ENCODE data around the gene DMC1.

The DMC1 gene

DNA sequence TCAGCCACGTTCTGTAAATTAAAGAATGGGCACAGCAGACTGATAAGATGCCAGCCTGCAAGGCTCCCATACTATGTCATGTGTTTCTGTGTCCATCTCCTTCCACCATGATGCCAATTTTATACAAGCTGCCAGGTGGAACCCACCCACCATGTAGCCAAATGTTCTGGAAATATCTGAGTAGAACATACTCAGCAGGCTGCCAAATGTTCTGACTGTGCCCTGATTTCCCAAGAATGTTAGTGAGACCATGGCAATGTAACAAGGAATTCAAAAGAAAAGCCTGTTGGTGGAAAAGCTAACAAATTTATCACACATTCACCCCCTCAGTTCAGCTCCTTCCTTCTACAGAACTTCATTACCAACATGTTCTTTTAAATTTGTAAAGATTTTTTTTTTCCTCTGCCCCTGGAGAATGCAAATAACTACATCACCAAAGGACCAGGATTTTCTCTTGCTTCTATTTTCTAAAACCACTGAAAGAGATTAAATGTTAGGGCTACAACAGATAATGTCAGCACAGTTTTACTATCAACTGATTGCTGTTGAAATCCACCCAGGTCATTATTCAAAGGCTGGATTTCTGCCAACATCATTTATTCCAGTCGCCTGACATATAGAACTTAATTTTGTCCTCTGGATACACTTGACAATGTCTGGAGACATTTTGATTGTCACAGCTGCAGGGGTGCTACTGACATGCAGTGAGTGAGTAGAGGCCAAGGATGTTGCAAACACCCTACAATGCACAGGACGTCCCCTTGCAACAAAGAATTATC is 3.1 kb downstream of the DMC1 start:
- DNase-seq, result no peak

DNA sequence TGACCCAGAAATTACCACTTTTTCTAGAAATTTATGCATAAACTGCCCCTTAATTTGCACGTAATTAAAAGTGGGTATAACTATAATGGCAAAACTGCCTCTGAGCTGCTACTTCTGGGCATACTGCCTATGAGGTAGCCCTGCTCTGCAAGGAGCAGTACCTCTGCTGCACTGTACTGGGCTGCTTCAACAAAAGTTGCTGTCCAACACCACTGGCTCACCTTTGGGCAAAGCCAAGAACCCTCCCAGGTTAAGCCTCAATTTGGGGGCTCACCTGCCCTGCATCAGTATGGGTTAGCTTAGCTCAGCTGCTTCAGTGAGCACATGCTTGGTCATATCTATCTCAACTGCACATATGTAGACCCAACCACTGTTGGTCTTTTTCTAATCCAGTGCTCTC is 4.5 kb downstream of the DMC1 start:
- no peak for DNase-seq

DNA sequence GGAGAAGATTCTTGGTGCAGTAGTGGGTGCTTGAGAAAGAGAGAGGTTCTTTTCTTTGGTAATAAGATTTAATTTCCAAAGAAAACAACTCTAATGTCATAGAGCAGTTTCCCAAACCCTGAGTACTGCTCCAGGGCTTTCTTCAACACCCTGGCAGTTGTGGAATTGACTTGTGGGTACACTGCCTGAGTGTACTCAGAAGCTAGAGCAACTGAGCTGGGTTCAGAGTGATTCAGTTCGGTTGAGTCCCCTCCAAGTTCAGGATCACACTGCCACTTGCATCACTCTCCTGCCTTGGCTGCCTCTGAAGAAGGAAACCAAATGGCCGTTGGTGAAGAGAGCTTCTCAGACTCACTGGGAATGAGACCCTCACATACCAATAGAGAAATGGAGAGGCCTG is 5.3 kb downstream of the DMC1 start:
- DNase-seq, result no peak

DNA sequence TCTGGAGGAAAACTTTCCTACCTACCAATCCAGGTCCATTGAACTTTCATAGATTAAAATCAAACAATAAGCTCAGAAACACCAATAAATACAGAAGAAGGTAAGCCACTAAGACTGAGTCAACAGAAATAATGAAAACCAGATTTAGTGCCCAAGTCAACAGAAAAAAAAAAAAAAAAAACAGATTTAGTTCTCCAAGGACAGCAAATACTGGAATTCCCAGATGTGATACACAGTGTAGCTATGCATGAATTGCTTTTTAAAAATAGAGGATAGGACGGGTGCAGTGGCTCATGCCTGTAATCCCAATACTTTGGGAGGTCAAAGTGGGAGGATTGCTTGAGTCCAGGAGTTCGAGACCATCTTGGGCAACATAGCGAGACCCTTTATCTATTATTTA is 15.7 kb downstream of the DMC1 start:
- DNase-seq, result no peak

DNA sequence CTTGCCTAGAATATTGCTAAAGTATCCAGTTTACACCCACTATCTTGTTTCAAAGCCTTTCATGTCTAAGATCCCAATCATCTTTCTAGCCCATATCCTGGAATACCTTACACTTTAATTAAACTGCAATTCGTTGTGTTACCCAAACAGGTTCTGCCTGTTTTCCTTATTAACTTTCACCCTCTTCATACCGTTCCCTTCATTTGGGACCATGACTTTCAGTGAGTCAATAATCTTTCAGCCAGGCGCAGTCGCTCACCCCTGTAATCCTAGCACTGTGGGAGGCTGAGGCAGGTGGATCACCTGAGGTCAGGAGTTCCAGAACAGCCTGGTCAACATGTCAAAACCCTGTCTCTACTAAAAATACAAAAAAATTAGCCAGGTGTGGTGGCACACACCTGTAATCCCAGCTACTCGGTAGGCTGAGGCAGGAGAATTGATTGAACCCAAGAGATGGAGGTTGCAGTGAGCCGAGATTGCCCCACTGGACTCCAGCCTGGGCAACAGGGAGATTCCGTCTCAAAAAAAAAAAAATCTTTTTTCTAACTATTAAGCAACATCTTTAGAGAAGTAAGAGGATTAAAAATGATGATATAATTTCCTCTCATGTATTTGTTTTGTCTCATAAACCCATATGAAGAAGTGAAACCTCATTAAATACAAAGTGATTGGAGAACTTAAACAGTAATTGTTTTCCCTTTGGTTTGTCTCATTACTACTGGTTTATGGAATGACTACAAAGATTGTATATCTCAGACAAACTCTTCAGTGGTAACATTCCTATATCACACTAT is 20.7 kb downstream of the DMC1 start:
- no peak for DNase-seq

DNA sequence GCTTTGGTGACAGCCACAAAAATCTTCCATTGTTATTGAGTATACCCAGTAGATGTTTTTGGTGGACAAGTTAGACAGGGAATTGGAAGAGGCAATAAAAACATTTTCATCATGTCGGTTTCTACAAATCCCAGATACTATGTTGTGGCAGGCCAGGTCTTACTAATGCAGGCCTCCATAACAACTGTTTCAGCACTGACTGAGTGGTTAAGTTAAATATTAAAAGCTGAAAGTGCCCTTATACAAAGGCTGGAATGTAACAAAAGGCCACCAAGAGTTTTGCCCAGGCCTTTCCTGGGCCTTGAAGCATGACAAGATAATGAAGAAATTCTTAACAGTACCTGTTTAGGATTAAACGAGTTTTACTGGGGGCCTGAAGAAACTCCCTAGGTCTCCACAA is 29.3 kb downstream of the DMC1 start:
- no peak for DNase-seq

DNA sequence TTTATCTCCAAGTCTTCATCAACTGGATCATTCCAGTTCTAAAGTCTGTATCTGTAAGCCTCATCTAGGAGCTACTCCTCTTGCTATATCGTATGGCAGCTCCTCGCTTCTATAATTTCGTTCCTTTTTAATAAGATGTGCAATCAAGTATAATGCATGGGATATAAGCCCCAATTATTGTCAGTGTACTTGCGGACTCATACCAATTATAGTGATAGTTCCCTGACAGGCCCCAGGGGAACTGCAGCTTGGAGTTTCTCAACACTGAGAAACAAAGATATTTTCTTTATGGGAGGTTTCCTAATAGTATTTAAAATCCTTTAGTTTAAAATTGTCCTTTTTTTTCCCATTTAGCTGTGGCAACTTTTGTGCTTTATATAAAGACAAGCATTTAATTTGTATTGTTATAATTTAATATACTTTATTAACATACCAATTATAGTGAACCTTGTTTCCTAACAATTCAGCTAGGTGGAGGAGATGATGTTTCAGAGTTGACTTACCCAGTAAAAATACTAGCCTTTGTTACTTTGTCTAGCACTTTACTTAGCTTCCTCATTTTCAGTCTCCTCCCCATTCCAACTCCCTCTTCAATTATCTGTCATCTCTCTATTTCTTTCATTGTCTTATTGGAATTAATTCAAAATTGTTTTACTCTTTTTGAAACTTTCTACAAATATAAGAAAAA is 38.6 kb downstream of the DMC1 start:
- no peak for DNase-seq

DNA sequence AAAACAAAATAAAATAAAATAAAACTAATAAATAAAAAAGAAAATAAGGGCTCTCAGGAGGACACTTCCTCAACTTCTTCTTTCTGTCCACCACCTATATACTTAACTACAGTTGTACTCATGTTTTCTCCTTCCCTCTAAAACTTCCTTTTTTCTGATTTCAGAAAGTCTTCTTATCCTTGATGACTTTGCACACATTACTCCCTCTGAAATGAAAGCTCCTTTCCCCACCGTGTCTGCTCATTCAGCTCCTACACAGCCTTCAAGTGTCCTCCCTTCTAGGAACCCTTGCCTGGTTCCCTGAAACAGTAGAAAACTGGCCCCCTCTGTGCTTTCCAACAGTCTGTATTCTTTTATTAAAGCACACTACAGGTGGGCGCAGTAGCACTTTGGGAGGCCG is 45.6 kb downstream of the DMC1 start:
- DNase-seq, result no peak

DNA sequence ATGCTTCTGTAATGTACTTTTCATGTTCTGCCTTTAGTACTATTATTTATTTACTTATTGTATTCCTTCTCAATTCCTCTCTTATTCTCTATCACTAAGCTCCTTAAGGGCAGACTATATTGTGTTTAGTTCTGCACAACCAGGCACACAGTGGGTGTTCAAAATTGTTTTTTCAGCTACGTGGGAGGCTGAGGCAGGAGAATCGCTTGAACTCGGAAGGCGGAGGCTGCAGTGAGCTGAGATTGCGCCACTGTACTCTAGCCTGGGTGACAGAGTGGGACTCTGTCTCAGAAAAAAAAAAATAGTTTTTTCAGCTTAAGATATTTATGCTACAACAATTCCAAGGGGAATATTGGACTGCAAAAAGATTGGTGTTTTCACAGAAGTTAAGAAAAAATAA is 46.5 kb downstream of the DMC1 start:
- DNase-seq, result no peak

DNA sequence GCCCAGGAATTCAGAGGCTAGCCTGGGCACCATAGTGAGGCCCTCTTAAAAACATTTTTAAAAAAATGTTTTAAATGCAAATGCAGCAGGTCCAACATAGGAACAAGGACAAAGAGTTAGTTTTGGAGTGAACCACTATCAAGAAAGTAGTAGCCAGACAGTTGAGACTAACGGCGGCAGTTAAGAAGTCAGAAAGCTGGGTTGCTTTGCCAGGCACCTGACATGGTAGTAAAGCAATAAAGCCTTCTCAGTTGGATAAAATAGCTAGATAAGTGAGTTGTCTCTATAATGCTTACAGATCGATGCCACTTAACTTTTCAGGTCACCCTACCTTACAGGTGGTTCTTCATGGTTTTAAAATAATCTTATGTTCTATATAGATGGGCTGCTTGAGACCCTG is 47.0 kb downstream of the DMC1 start:
- DNase-seq, result no peak

DNA sequence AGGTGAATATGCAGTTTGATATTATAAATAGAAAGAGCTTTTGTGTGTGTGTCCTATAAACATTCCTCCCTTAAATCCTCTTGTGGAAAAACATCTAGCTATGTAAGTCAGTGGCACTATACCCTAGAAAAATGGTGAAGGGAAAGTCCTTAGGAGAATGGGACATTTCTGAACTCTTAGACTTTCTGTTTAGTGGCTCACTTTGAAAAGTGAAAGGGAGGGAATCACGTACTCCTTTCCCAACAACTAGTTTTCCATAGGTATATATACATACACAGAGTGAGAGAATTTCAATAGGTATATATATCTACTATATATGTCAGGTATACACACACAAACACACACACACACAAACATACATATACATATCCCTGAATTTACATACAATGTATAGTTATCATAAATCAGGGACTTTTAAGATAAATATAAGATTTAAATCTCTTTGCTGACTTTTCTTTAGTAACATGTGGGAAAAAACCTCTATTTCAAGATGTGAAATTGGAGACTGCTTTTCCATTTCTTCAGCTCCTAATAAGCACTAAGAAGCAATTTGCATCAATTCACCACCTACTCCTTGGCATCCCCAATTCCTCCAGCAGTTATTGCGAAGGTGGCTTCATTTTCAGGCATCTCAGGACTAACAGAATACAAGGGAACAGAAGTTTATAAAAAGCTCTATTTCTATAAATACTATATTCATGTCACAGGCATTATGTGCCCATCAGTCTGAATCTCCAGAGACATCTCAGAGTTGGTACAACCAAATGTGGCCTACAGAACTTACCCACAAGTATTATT is 50.3 kb downstream of the DMC1 start:
- DNase-seq, result no peak

DNA sequence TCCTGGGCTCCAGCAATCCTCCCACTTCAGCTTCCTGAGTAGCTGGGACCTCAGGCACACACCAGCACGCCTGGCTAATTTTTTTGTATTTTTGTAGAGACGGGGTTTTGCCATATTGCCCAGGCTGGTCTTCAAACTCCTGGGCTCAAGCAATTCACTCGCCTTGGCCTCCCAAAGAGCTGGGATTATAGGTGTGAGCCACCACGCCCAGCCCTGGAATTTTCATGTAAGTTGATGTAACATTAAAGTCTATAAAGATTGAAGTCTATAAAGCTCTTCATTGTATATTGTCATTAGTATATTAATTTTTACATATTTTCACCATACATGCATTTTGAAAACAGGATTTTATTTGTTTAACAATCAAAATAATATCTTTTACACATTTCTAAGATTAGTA is 51.4 kb downstream of the DMC1 start:
- DNase-seq, result no peak

DNA sequence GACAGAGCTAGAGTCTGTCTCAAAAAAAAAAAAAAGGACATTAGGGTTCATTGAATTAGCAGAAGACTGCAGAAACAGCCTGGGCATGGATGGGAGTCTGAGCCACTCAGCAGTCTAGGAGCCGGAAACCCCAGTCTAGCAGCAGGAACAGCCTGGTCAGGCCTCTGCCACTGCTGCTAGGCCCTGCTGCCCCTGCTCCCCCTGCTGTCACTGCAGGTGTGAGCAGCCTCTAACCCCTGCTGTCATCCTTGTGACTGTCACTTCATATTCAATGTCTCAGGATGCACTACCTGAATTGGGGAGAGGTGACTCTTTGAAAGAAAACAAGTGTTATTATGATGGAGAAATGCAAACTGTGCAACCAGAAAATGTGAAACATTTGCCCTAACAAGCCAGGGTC is 56.9 kb downstream of the DMC1 start:
- DNase-seq, result no peak

DNA sequence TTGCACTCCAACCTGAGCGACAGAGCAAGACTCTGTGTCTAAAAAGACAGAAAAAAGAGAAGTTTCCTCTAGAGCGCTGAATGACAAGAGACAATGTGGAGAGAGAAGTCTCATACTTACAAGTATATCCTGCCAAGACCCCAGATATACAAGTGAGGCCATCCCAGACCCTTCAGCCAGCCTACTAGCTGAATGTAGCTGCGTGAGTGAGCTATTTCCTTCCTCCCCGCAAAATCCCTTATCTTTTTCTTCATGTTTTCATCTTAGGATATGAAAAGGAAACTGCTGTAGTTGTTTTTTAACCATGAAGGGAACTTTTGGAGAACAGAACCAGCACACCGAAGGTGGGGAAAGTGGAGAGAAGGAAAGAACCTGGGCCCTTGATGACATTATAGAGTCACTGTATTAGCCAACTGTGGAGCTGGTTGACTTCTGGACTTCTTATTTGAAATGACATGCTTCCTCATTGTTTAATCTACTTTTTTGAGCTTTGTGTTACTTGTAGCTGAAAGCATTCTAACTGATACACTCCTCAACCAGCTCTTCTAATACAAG is 59.5 kb downstream of the DMC1 start:
- DNase-seq, result no peak

DNA sequence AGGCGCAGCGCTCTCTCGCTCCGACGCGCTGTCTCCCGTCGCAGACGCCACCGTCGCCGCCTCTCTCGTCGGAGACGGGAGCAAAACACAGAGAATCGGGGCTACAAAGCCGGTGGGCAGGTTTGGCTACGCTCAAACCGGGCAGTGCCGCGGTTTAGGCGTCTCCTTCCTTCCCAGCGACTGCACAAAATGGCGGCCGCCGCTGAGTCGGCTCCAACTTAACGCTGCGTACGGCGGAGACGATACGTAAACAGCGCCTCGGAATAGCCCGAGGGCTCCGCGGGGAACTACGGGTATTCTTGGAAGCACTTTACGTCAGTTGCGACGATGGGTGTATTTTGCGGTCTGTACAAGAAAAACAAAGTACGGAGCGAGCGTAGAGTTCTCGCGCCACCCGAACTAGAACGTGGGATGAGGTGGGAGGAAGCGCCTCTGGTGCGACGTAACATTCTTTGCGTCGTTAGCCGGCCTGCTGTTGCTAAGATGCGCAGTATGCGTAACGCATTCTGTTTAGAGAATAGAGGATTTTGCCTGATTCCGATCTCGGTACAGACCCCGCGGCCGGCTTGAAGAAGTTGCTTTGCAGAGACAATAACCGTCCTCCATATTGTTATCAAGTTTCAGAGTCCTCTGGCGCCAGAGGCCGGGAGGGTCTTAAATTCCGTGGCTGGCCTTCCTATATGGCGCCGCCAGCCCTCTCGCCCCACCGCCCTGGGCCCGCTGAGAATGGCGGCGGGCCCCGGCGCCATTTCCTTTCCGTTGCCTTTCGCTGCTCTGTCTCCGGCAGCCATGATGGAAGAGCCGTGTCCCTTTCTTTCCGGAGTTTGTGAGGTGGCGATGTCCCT is 63.6 kb downstream of the DMC1 start, which contains the start of gene DDX17:
DDX17 (minus strand) TSS at position 194 of the 845 bp plus-strand sequence.
- peak; percentile 84 for DNase-seq

DNA sequence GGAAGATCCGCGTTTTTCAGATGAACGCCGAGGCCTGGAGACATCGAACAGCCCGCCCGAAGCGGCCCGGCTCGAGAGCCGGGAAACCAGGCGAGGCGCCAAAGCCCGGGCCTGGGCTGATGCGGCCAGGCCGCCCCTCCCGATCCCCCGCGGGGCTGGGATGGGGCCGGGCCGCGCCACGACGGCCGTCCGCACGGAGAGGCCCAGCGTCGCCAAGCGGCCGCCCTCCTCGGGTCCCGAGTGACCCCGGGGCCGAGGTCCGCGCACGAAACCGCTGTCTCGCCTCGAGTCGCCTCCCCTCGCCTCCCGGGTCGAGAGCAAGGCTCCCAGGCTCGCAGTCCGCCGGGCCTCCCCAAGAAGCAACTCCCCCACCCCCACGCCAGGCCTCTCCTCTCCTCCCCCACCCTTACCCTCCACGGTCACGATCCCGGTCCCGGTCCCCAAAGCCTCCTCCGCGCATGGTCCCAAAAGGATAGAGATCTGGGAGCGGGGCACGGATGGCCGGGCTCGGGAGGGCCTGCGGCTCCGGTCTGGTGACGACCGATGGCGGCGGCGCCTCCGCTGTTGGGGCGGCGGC is 64.4 kb downstream of the DMC1 start:
- DNase-seq, result no peak

DNA sequence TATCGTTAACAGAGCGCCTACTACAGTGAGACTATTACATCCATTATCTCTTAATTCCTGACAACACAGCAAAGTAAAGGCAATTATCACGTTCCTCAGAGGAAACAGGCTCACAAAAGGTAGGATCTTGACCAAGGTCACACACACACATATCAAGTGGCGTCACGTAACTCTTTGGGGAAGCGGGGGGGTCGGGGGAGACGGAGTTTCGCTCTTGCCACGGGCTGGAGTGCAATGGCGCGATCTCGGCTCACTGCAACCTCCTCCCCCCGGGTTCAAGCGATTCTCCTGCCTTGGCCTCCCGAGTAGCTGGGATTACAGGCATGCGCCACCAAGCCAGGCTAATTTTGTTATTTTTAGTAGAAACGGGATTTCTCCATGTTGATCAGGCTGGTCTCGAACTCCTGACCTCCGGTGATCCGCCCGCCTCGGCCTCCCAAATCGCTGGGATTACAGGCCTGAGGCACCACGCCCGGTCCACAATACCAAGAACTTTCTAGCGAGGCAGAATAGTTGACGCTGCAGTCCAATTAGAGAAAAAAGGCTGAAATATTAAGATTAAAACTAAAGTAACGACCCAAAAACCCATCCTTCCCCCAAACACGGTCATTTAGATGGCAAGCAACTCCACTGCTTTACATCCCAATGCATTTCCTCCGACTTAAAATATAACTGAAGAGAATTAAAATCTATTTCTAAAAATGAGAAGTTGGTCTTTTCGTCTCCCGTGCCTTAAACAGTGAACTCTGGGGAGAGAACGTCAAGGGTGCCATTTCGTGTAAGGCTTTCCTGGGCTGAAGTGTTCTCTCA is 65.0 kb downstream of the DMC1 start:
- no peak for DNase-seq

DNA sequence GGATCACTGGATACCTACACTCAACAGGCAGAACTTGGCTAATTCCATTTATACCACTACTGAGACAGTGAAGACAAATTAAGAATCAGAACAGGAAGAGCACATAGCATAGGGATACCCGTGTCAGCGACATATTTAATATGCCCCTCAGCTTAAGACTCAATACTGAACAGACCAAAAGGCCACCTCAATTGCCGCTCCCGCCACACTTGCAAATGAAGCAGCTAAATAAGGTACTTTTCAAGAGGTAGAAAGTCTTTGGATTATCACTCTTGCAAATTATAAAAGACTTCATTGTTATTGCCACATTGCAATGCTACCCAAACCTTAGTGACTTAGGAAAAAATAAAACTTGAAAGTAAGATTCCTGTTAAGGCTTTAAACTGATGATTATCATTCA is 67.0 kb downstream of the DMC1 start:
- no peak for DNase-seq

DNA sequence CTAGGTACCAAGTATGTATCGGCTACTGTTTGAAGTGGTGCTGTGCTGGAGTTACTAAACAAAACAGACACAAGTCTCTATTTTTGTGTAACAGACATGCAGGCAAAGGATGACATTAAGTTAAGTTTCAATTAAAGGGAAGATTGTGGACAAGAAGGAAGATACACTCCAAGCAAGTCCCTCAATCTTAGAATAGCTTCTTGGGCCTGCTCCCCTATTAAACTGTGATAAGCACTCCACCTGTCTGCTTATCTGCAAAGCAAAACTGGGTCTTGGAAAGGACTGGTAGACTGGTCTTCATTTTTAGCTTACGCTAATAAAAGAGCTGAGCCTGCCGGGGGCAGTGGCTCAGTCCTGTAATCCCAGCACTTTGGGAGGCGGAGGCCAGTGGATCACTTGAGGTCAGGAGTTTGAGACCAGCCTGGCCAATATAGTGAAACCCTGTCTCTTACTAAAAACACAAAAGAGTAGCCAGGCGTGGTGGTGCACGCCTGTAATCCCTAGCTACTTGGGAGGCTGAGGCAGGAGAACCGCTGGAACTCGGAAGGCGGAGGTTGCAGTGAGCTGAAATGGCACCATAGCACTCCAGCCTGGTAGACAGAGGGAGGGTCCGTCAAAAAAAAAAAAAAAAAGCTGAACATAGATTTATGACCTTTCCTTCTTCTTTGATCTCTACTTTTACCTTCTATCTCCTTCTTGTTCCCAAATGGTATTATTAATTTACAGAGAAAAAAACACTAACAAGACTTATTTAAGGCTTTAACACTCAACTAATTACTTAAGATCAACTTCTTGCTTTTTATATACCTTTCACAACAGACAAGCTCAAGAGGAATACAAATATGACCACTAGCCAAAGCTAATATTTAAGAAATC is 67.9 kb downstream of the DMC1 start:
- no peak for DNase-seq
